HG03378 (cell line): Measurements from ENCODE around the gene LRRC2.
"Not testable (repeated sequence)": the region's sequence is repeated elsewhere in the genome, so short reads cannot be mapped to it uniquely, and the experiment has no call there.

ENCODE experiments used
- ATAC-seq: cut with Tn5 transposase; IDR thresholded peaks from one replicate; pipeline ENCODE4 v1.9.1; 2021; ENCODE audit warnings: mild to moderate bottlenecking, moderate library complexity; ENCODE audit not compliant: unreplicated experiment

The LRRC2 gene

DNA sequence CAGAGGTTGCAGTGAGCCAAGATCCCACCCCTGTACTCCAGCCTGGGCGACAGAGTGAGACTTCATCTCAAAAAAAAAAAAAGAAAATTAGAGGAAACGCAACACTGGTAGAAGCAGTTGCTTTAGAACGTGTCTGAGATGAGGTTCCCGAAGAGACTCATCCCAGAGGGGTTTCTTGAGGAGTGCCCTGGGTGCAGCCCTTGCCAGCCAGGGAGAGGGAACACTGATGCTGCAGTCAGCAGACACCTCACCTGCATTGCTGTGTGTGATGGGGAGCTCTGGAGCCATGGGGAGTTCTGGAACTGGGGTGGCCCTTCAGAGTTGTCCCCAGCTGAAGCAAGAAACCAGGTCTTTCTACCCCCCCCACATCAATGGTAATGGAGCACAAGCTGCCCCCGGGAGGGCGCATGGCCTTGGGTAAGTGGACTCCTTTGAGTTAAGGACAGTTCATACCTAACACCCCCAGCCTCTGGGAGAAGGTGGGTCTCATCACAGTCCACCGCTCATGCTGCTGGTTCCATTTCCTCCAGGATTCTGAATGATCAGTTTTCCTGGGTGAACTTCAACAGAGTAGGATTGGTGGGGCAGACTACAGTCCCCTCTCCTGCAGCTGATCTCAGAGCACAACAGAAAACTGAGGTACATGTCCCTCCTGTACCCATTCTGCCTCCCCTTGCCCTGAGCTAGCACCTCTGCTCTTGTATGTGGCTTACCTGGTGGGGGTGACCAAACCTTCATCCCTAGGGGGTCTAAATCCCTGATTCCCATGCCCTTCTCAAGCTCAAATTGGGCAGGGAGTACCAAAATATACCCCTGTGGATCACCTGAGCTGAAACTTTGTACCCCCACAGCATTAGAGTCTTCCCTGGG is 18.7 kb upstream of the LRRC2 start:
- no peak for ATAC-seq

- ATAC-seq, result no peak
Measured at GRCh38 chr3:46580675-46581074, 14.6 kb upstream of the LRRC2 start.

GRCh38 chr3:46579756-46580286 is 13.7 kb upstream of the LRRC2 start:
- no peak for ATAC-seq

- ATAC-seq, result no peak
Measured at GRCh38 chr3:46578973-46579755, 13.1 kb upstream of the LRRC2 start.

DNA sequence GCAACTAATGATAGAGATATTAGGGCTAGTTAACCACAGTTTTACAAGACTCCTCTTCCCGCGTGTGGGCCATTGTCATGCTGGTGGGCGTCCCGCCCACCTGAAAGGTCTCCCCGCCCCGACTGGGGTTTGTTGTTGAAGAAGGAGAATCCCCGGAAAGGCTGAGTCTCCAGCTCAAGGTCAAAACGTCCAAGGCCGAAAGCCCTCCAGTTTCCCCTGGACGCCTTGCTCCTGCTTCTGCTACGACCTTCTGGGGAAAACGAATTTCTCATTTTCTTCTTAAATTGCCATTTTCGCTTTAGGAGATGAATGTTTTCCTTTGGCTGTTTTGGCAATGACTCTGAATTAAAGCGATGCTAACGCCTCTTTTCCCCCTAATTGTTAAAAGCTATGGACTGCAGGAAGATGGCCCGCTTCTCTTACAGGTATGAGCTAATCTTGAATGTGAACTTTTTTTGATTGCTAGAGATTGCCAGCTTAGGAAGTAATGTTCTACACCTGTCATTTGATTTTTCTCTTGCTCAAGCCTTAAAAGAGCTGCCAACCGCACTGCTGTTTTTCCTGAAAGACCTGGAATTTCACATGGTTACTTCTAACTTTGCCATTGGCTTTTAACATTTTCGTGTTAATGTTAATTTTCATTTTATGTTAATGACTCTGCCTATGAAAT is 11.6 kb upstream of the LRRC2 start:
- not testable (repeated sequence) for ATAC-seq

- no peak for ATAC-seq
Measured at GRCh38 chr3:46576879-46577278, 10.8 kb upstream of the LRRC2 start.

DNA sequence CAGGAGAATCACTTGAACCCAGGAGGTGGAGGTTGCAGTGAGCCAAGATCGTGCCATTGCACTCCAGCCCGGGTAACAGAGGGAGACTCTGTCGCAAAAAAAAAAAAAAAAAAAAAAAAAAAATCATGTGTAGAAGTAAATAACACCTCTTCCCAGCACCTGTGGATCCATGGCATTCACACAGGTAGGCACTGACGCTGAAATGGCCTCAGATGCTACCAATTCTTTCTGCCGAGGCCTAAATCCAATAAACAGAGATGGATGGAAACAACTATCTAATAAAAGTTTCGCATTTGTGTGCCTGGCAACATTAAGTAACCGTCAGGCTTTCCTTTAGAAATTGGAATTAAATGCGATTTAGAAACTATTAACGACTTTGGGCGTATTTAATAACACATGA is 10.3 kb upstream of the LRRC2 start:
- no peak for ATAC-seq

DNA sequence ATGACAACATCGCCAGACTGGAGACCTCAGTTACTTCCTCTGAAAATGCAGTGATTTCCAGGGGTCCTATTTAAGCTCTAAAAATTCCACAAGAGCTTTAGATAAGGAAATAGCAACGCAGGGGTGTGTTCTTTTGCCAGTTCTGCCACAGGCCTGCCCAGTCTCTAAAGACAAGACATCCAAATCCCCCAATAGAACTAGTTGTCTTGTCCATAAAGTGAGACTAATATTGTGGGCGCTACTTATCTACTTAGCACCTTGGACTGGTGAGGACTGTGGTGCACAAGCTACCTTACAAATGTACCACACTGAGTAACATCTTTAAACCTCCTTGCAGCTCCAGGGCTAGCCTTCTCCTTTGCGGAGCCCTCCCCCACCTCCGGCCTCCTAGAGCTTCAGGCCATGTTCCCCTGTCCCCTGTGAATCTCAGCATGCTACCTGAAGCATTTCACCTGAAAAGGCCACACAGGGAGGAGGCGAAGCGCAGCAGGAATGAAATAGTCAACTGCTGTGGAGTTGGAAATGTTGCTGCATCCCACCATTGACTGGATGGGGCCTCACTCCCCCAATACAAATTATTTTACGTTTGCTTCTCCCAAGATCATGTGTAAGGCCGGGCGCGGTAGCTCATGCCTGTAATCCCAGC is 9.6 kb upstream of the LRRC2 start:
- no peak for ATAC-seq

DNA sequence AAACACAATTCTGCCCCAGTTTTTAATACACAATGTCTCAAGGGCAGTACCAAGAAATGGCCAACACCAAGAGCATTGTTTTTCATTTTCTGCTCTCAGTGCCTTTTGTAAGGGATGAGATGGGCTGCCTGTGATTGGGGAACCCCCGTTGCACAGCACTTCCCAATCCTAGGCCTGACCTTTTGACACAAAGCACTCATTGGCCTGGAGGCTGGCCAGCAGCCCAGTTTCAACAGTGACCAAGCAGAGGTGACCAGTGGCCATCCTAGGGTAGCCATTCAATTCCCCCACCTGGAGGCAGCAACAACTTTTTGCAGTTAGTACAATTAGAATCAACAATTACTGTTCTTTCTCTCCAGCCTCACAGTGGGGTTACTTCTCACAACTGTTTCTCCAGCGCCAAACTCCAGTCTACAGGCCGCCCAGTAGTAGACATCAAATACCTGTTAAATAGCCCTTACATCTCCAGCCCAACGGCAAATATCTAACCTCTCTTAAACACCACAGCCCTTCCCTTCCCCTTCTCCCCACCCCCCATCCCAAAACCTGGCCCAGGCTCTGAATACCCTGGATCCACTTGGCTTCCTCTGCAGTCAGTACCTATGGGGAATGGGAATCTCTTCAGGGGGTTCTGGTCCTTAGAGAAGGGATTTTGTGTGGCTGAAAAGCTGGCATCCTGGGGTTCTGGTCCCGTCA is 8.9 kb upstream of the LRRC2 start:
- no peak for ATAC-seq

DNA sequence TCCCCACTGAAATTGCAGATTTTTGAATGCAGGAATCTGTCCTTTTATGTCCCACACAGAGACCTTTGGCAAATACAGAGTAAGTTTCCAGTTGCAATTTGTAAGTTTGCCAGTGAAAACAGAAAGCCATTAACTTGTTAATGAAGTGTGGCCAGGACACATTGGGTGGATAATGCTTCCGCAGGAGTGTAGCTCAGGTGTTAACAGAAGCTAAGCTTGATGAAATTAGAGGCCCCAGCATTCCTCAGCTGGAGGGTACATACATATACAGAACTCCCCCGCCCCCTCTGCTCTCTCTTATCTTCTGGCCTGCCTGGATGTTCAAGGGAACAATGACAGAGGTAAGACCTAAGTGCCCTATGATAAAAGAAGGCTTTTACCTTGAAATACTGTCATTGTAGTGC is 8.1 kb upstream of the LRRC2 start:
- ATAC-seq, result no peak

GRCh38 chr3:46573701-46574100 is 7.6 kb upstream of the LRRC2 start:
- no peak for ATAC-seq

- ATAC-seq, result no peak
Measured at GRCh38 chr3:46571684-46572083, 5.6 kb upstream of the LRRC2 start.

GRCh38 chr3:46565607-46566039 is 479 bp downstream of the LRRC2 start:
- no peak for ATAC-seq

DNA sequence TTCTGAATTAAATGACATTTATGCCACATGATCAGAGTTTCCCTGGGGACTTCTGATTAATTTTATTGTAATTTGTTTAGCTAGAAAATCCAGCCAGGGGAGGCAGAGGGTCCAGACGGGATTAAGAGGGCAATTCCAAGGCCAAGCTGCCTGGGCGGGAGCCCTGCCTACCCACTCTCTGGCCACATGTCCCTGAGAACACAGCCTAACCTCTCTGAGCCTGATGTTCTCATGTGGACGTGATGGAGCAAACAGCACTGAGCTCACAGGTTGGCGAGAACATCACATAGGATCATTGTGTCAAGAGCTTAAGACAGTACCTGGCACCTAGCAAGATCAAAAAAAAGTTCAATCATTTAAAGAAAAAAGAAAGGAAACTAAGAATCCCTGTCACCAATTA is 1.0 kb downstream of the LRRC2 start:
- no peak for ATAC-seq

DNA sequence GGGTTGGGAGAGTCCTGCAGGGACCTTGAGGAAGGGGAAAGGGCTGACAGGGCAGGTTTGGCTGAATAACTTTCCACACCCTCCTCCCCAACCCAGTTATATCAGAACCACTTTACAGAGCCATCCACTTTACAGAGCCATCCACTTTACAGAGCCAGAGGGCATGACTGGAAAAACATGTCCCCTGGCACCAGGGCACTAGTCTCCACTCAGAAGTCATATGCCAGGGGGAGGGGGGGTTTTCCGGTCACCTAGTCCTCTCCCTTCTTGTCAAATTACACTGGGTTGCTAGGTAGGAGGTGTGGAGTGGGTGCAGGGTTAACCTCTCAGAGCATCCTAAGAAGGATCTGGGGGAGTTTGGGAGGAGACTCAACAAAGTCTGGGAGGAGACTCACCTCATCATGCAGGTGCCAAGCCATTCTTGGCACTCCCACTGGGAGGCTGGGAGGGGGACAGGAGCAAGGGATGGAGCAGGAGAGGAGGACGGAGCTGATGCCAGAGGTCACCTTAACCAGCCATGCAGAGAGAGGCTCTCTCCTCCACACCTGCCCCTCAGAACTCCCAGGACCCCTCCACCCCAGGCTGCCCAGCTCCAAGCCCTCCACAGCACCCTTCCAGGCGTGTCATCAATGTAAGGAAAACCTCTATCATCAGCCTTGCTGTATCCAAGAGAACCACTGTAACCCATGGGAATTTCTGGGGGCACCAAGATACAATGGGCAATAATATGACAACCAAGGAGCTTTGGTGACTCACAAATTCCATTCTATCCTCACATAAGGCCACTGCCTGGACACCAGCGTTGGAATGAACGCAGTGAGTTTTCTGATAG is 1.7 kb downstream of the LRRC2 start:
- no peak for ATAC-seq

GRCh38 chr3:46561951-46562350 is 4.2 kb downstream of the LRRC2 start:
- no peak for ATAC-seq

DNA sequence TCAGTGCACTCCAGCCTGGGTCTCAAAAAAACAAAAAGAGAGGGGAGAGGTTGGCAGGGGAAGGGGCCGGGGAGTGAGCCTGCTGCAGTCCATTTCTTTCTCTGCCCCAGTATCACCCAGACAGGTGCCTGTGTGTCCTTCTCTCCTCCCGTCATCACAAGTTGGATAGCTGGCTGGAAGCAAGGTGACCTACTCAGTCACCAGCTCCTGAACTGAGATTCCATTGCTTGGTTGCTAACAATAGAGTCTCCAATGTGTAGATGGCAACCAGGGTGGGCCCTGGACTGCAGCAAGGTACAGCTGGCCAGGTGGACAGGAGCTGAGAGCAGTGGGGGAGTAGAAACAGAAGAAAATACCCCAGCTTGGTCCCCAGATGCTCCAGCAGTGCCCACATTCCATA is 4.6 kb downstream of the LRRC2 start:
- no peak for ATAC-seq

GRCh38 chr3:46559091-46559704 is 6.9 kb downstream of the LRRC2 start:
- ATAC-seq, result no peak
